Lower leg skin (tissue), 4 donors: ENCODE measurements around the gene LIMS2. TPM values are rescaled to one million over a fixed set of nuclear protein-coding genes. Genes with fewer than 3 reads are reported as not detected.

Experiments used
- DNase-seq, 2 donors: peaks; one replicate each; pipeline ENCODE4 v3.0.0-alpha.2; 2019; ENCODE audit warnings: low spot score in 2 of 2
- H3K4me3 ChIP-seq: fragments of 200-600 bp; sonication (generic); 2 replicates; pipeline ENCODE4 v1.5.1; 2017; ENCODE audit warnings: mild to moderate bottlenecking, low read depth; ENCODE audit not compliant: poor library complexity, severe bottlenecking
- POLR2A ChIP-seq, 2 donors: fragments of 450-650 bp; IDR thresholded peaks; one replicate each; pipeline ENCODE4 v1.6.1; 2016 to 2017; ENCODE audit warnings: antibody characterized with exemption in 2 of 2, mild to moderate bottlenecking in 1 of 2, moderate library complexity in 1 of 2
- WGBS, 2 donors: methylation state at CpG; one replicate each; pipeline ENCODE4 v1.1.5; 2018; 5-methylcytosine and 5-hydroxymethylcytosine counted together
- intact Hi-C: fragments of 100-400 bp; cut with DNase I; formaldehyde crosslinking; loops from one replicate; pipeline ENCODE4 v1.15.0; 2023; ENCODE audit warnings: low total_unique reads
- total RNA-seq, 4 donors: library from RNA; depleted of rRNA; stranded (reverse); fragments of >200 nt; gene quantifications; one replicate each; pipeline ENCODE4 v1.1.0, GENCODE V29; 2016
- TF ChIP-seq, protein P1 (sequence below), 3 donors: fragments of 450-650 bp; IDR thresholded peaks; one replicate each; pipeline ENCODE4 v1.5.1; 2016; ENCODE audit warnings: antibody characterized with exemption in 3 of 3, mild to moderate bottlenecking in 3 of 3, moderate library complexity in 2 of 3

LIMS2 gene
- total RNA-seq, 4 donors from 2014 or later, result 7.5 to 19.4 (median 11.4) TPM

- intact Hi-C loops, result no loop called here
- no peak overlapping the region for H3K4me3 ChIP-seq
- 80 to 81% methylated on average over 10 of the region's 10 CpGs for WGBS, 2 donors
Measured at GRCh38 chr2:127670055-127670956, 5.0 kb downstream of the LIMS2 start.

GRCh38 chr2:127669056-127669455, 6.3 kb downstream of the LIMS2 start:
- no peak overlapping the region for H3K4me3 ChIP-seq
- no peak for DNase-seq
- TF ChIP-seq POLR2A (IDR thresholded peaks at IDR 0.05), result no peak
- TF ChIP-seq, protein P1, sequence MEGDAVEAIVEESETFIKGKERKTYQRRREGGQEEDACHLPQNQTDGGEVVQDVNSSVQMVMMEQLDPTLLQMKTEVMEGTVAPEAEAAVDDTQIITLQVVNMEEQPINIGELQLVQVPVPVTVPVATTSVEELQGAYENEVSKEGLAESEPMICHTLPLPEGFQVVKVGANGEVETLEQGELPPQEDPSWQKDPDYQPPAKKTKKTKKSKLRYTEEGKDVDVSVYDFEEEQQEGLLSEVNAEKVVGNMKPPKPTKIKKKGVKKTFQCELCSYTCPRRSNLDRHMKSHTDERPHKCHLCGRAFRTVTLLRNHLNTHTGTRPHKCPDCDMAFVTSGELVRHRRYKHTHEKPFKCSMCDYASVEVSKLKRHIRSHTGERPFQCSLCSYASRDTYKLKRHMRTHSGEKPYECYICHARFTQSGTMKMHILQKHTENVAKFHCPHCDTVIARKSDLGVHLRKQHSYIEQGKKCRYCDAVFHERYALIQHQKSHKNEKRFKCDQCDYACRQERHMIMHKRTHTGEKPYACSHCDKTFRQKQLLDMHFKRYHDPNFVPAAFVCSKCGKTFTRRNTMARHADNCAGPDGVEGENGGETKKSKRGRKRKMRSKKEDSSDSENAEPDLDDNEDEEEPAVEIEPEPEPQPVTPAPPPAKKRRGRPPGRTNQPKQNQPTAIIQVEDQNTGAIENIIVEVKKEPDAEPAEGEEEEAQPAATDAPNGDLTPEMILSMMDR (IDR thresholded peaks at IDR 0.05), result no peak
- WGBS, 2 donors, result 66 to 76% methylated on average over 7 of the region's 7 CpGs
- intact Hi-C loops, result no loop called here

More at GRCh38 chr2:127670055-127670956, 5.0 kb downstream of the LIMS2 start:
- TF ChIP-seq, protein P1 (IDR thresholded peaks at IDR 0.05), result no peak
- TF ChIP-seq POLR2A (IDR thresholded peaks at IDR 0.05), result no peak
- peak in 1 of 2 donors; percentile 63 for DNase-seq

GRCh38 chr2:127665267-127665893, 9.9 kb downstream of the LIMS2 start:
- intact Hi-C loops, result no loop called here
- H3K4me3 ChIP-seq, result no peak overlapping the region
- TF ChIP-seq, protein P1 (IDR thresholded peaks at IDR 0.05), result no peak
- TF ChIP-seq POLR2A (IDR thresholded peaks at IDR 0.05), result no peak
- 80% methylated on average over 8 of the region's 8 CpGs for WGBS, 2 donors
- DNase-seq, result peak in 1 of 2 donors; percentile 67

GRCh38 chr2:127664895-127665225, 10.5 kb downstream of the LIMS2 start:
- WGBS, 2 donors, result 89 to 90% methylated on average over 6 of the region's 6 CpGs
- intact Hi-C loops, result no loop called here
- H3K4me3 ChIP-seq, result no peak overlapping the region
- peak in 1 of 2 donors; percentile 75 for DNase-seq
- no peak for TF ChIP-seq POLR2A (IDR thresholded peaks at IDR 0.05)

DNA sequence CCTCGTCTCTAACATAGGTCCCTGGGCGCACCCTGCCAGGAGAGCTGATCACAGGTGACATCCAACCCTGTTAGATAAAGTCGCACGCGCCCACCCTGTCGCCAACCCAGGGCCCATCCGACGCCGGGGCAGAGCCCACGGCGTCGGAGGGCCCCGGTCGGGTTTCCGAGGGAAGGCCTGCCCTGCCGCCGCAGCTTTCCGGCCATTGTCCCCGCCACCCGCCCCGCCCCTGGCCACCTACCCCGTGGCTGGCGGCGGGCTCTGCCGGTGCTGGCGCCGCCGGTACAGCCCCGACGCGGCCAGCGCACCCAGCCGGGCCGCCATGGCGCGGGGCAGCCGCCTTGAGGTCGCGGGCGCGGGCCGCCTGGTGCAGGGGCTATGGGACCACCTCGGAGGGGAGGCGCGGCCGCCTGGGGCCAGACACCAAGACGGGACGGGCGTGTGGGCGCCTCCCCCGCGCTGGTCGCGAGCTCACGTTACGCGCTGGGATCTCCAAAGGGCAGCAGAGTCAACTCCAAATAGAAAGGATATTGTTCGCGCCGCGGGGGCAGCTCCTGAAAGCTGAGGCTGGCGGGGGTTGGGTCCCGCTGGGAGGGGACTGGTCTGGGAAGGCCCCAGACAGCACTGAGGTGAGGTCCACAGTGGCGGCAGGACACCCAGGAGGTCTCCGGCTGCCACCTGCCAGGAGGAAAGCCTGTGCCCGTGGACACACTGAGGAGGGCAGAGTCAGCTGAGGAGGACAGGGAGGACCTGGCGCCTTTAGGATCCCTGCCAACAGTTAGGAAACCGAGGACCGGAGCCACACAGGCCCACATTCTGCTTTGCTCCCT, 11.1 kb downstream of the LIMS2 start:
- intact Hi-C loops, result no loop called here
- WGBS, 2 donors, result 28 to 37% methylated on average over 34 to 40 of the region's 69 CpGs
- TF ChIP-seq, protein P1 (IDR thresholded peaks at IDR 0.05), result no peak
- no peak for TF ChIP-seq POLR2A (IDR thresholded peaks at IDR 0.05)
- no peak overlapping the region for H3K4me3 ChIP-seq
- peak in 1 of 2 donors; percentile 85 for DNase-seq
